ENCODE measurements around the gene MAML1. TPM values are rescaled to one million over a fixed set of nuclear protein-coding genes. Genes with fewer than 3 reads are reported as not detected.

Gene MAML1
- total RNA-seq: 13.2 and 18.0 TPM in 2 replicates

GRCh38 chr5:179732412-179732917 is at the start of gene MAML1:
Gene MAML1, plus strand, starts transcription at chr5:179732822. Its CDS starts 291 bp downstream, at chr5:179733113.

GRCh38 chr5:179698935-179699615 is 33.5 kb upstream of the MAML1 start, which contains the start of gene CANX:
Gene CANX, plus strand, starts transcription at chr5:179698967. Its CDS starts 6,715 bp downstream, at chr5:179705682.

GRCh38 chr5:179793468-179794139 is 61.0 kb downstream of the MAML1 start, which contains the start of gene LTC4S:
Gene LTC4S, plus strand, starts transcription at chr5:179793986. Its CDS starts 95 bp downstream, at chr5:179794081.

GRCh38 chr5:179806250-179807048 is 73.8 kb downstream of the MAML1 start, which contains the start of gene MGAT4B:
Gene MGAT4B, minus strand, starts transcription at chr5:179806866. Its CDS starts 283 bp downstream, at chr5:179806583.

GRCh38 chr5:179820483-179821297 is 88.1 kb downstream of the MAML1 start, which contains the start of gene SQSTM1:
Gene SQSTM1, plus strand, starts transcription at chr5:179820905. Its CDS starts 32 bp downstream, at chr5:179820937.

Small RNAs within 50 kb of the gene (small RNA-seq; reads per million reads assigned to genes)
- gene MIR1229: 0.56 reads per million

Other genes starting within 250 kb of the MAML1 start
- gene RUFY1, start 182.3 kb upstream of the MAML1 start, total RNA-seq: 39.1 and 51.1 TPM in 2 replicates
- gene HNRNPH1, start 109.2 kb upstream of the MAML1 start, total RNA-seq: 912 and 1,073 TPM in 2 replicates
- not detected in 2 replicates for gene CBY3, start 51.8 kb upstream of the MAML1 start, total RNA-seq
- gene CANX, start 33.9 kb upstream of the MAML1 start, total RNA-seq: 932 and 988 TPM in 2 replicates
- 0.40 and 0.43 TPM in 2 replicates for gene LTC4S, start 61.2 kb downstream of the MAML1 start, total RNA-seq
- 144 TPM in 2 replicates for gene MGAT4B, start 74.0 kb downstream of the MAML1 start, total RNA-seq
- 296 and 317 TPM in 2 replicates for gene SQSTM1, start 88.1 kb downstream of the MAML1 start, total RNA-seq
- 10.4 and 15.3 TPM in 2 replicates for gene MRNIP, start 126.0 kb downstream of the MAML1 start, total RNA-seq
- gene TBC1D9B, start 175.1 kb downstream of the MAML1 start, total RNA-seq: 71.8 and 75.2 TPM in 2 replicates

Data from thoracic aorta endothelial cell (primary cell).